Adrenal gland (tissue), 5 donors: Measurements from ENCODE around the gene BTBD9.

Experiments
- POLR2A ChIP-seq, 2 donors: fragments of 450-650 bp; IDR thresholded peaks; one replicate each; pipeline ENCODE4 v1.6.1; 2017; ENCODE audit warnings: antibody characterized with exemption in 2 of 2, mild to moderate bottlenecking in 2 of 2, moderate library complexity in 1 of 2
- TF ChIP-seq, protein P1 (sequence below), 6 experiments: fragments of 450-650 bp in 4 of 6; fragments of 200-600 bp in 2 of 6; sonication (generic) in 1 of 6; IDR thresholded peaks; 1 replicate in 5 of 6; 2 replicates in 1 of 6; pipeline versions ENCODE4 v1.5.1 to v1.8.0; 2016 to 2021; ENCODE audit warnings: antibody characterized with exemption in 6 of 6, mild to moderate bottlenecking in 2 of 6, moderate library complexity in 1 of 6
- donor health status: DM: no; HTN: no; CAD: no.

DNA sequence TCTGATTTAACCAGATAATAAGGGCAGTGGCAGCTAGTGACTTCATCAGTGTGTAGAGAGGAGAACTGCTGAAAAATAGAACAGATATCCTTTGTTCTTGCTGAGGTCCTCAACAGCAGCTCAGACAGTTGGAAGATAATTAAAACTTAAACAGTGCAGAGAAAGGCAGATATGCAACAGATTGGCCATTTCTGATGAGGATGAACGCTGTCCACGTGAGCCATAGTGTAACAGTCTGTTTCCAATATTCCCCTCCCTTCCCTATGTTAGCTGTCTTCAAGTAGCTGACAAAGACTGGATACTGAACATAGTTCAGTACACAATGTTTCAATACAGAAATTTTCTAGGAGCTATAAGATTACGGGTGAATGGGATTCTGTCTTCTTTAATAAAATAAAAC, 291.4 kb downstream of the BTBD9 start:
- TF ChIP-seq, protein P1, sequence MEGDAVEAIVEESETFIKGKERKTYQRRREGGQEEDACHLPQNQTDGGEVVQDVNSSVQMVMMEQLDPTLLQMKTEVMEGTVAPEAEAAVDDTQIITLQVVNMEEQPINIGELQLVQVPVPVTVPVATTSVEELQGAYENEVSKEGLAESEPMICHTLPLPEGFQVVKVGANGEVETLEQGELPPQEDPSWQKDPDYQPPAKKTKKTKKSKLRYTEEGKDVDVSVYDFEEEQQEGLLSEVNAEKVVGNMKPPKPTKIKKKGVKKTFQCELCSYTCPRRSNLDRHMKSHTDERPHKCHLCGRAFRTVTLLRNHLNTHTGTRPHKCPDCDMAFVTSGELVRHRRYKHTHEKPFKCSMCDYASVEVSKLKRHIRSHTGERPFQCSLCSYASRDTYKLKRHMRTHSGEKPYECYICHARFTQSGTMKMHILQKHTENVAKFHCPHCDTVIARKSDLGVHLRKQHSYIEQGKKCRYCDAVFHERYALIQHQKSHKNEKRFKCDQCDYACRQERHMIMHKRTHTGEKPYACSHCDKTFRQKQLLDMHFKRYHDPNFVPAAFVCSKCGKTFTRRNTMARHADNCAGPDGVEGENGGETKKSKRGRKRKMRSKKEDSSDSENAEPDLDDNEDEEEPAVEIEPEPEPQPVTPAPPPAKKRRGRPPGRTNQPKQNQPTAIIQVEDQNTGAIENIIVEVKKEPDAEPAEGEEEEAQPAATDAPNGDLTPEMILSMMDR (IDR thresholded peaks at IDR 0.05): no peak
- TF ChIP-seq POLR2A (IDR thresholded peaks at IDR 0.05): no peak
